CD4-positive, alpha-beta T cell treated with Interleukin-21 for 1 hour (primary cell): ENCODE results near the gene AMBN.

ENCODE experiments used
- DNase-seq: peaks from one replicate; pipeline ENCODE4 v3.0.0-alpha.2; 2020

Gene AMBN, protein sequence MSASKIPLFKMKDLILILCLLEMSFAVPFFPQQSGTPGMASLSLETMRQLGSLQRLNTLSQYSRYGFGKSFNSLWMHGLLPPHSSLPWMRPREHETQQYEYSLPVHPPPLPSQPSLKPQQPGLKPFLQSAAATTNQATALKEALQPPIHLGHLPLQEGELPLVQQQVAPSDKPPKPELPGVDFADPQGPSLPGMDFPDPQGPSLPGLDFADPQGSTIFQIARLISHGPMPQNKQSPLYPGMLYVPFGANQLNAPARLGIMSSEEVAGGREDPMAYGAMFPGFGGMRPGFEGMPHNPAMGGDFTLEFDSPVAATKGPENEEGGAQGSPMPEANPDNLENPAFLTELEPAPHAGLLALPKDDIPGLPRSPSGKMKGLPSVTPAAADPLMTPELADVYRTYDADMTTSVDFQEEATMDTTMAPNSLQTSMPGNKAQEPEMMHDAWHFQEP

DNA sequence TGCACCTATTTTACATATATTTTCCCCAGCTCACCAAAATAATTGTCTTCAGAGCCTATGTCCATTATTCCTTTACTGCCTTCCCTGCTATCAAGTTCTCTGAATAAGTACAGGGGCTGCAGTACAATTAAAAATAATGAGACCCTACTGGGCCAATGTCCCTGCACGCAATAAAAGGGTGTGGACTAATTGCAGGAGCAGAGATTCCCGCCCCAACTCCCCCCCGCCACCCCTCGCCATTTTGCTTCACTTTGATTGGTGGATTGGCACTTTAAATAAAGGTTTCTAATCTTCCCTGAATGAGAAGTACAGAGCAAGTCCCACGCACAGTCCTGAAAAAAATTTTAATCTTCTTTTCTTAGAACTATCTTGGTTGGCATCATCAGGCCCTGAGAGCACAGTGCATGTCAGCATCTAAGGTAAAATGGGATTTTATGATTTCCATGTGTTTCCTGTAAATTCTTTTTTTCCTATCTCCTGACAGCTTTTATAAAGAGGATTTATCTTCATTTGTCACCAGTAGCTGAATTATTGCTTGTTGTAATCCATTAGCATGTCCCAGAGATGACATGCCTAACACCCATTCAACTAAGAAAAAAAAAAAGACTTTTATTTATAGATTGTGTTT, at the start of gene AMBN:
AMBN (plus strand) TSS at position 302 of the 628 bp plus-strand sequence; CDS start at position 405, 103 bp downstream.
- DNase-seq = no peak

DNA sequence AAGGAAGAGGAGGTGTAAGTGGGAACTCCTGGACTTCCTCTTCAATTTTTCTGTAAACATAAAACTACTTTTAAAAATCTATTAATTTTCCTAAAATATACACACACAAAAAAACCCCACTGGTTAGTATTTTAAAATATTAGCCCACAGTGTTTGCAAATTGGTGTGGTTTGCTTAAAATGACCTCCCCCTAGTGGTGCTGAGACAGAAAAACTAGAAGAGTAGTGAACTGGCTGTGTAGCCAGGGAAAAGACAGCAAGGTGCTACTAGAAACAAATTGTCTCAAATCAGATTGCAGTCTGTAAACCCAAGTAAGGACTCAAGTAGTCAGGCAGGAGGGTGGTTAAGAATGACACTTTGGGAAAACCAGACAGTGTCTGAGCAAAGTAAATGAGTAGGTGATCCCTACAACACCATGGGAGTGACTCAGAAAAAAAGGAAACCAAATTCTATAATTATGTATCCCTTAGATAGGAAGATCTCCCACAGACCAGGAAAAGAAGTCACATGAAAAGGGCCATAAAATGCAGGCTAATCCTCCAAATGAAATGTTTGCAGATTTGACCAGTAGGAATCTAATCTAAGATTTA, 47.7 kb upstream of the AMBN start:
- no peak for DNase-seq

DNA sequence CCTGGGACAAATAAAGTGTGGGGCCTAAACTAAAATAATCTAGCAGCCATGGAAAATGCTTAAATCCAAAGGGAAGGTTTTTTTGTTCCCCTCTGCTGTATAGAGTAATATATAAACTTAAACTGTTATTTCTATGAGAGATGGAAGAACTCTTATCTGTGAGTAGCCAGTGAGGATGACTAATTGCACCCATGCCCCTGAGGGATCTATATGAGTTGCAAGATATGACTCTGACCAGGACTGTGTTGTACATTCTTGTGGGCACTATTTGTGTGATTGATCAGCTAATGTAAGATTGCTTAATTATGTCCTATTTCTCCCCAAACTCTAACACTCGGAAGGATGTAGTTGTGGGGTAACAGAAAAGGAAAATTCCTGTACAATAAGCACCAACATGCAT, 35.2 kb upstream of the AMBN start:
- no peak for DNase-seq

DNA sequence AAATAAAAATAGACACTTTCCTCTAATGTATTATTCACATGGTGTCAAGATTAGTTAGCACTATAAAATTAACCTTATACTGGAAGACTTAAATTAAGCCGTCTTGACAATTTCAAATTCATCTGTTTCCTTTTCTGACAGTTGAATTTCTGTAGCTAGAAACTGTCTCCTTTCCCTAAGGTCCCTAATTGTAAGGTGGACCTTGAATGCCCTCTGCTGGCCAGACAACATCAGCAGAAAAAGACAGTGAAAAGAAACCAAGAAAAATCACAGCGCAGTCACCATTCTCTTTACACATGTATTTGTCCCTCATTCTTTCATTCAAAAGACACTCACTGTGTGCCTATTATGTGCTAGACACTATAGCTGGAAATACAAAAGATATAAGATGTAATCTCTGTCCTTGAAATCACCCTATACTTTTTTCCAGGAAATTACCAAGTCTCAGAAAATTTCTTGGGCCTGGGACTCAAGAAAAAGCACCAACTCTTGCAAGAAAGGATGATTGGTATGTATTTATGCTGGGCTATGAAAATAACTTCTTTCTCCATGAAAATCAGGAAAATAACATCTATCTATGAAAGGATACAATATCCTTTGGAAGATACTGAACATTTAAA, 32.7 kb upstream of the AMBN start:
- DNase-seq = peak; percentile 44

DNA sequence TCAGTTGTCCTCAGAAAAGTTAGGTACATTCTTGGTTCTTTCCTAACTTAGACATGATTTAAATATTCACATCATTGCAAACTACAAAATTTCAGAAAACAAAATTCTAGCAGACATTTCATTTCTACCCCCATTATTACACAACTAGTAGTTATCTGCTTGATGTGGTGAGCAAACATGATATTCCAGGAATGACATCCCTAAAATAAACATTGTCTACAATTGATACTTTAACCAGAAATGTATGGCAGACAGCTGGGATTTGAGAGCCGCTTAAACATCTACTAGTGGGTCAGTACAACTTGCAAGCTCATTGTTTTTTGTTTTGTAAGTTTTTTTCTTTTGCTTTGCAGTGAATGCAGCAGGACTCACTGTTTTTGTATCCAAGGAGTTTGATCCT, 32.1 kb upstream of the AMBN start:
- DNase-seq = no peak

DNA sequence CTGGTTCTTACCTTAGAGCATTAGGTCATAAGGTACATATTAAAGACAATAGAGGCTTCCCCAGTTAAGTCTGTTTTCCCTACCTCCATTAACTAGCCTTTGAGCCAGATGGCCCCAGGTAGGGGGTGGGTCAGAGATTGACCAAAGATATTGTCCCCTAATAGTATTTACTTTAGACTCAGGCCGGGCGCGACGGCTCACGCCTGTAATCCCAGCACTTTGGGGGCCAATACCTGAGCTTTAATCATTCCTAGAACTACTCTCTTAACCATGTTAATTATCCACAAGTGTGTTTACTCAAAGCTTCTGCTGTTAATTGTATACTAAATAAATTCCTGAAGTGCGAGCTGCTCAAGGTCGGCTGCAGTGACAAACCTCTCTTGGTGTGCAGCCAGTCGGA, 28.0 kb upstream of the AMBN start:
- DNase-seq = no peak

DNA sequence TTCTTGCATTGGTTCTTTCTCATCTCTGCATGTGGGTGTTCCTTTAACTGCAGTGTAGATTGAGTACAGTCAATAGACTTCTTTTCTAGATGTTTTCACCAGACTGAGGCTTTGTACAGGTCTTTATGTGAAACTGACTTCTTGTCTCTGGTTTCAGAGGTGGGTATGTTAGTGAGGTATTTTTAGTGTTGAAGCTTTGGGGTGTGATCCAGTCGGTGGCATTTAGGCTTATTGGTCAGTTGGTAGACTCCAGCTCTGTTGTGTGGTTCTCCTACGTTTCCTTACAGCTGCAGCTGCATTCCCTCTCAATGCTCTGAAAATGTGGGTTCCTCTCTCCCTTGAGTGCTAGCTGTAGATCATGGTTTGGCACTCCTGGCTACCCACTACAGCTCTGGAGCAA, 21.3 kb upstream of the AMBN start:
- DNase-seq = no peak

DNA sequence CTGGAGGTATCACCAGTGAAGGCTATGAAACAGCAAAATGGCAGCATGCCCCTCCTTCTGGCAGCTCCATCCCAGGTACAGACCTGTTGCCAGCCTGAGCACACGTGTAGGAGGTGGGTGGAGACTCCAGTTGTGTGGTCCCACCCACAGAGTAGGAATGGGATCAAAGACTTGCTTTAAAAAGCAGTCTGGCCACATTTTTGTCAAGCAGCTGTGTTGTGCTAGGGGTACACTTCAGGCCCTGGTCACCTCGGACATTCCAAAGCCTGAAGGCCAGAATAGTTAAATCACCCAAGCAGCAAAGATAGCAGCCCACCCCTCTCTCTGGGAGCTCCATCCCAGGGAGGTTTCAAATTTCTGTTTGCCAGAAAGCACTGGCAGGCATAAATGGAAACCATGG, 20.3 kb upstream of the AMBN start:
- DNase-seq = no peak

DNA sequence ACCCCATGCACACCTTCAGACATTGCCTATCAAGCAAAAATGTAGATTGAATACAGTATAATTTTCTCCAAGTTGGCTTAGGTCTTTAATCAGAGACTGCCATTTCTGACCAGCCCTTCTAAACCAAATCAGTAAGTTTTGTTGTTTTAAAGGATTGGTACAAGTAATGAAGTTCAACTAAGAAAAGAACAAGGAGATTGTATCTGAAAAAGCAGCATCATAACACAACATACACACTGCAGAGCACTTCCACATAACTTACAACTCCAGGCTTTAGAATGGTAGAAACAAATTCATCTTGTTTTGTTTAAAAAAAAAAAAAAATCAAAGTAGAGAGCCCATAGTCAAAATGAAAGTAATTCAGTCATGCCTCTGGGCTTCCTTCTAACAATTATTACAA, 16.1 kb upstream of the AMBN start:
- no peak for DNase-seq

DNA sequence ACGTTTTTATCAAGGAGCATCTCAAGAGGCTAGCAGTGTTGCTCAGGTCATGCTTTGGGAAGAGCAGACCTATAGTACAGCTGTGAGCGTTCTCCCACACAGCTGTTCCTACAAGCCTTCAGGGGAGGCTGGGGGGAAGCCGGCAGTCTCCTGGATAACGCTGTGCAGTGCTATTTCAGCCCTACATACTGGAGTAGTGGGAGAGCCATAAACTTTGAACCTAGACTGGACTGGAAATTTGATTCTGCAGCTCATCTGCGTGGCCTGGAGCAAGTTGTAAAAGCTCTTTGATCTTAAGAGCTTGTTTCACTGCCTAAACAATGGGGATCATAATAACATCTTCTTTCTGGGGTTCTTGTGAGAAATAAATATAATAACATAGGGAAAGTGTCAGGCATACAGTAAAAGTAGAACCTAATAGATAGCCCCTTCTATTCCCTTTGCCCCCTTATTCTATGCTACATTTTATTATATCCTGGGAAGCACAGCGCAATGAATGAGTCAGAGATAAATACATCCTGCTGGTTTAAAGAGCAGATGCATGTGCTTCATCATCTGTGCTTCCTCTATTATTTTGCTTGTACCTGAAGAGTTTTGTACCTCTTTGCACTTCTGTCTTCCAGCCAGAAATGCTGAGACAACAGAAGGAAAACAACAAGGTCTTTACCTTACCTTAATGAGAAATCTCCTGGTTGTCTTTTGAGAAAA, 14.7 kb upstream of the AMBN start:
- no peak for DNase-seq

DNA sequence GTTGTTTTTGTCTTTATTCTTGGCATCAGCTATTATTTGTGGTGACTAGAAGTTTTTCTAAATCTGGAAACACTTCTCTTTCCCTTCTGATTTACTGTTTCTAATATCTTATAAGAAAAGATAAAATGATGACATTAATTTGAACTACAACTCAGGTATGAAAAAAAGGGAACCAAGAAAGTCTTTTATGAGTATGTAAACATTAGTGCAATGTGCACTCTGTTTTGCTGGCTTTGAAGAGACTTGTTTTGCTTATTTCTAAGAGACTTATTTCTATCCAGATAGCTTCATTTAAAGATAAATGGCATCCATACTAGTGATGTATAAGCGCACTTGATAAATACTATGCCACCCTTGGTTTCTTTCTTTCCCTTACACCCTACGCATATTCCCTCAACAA, 10.1 kb upstream of the AMBN start:
- DNase-seq = no peak

DNA sequence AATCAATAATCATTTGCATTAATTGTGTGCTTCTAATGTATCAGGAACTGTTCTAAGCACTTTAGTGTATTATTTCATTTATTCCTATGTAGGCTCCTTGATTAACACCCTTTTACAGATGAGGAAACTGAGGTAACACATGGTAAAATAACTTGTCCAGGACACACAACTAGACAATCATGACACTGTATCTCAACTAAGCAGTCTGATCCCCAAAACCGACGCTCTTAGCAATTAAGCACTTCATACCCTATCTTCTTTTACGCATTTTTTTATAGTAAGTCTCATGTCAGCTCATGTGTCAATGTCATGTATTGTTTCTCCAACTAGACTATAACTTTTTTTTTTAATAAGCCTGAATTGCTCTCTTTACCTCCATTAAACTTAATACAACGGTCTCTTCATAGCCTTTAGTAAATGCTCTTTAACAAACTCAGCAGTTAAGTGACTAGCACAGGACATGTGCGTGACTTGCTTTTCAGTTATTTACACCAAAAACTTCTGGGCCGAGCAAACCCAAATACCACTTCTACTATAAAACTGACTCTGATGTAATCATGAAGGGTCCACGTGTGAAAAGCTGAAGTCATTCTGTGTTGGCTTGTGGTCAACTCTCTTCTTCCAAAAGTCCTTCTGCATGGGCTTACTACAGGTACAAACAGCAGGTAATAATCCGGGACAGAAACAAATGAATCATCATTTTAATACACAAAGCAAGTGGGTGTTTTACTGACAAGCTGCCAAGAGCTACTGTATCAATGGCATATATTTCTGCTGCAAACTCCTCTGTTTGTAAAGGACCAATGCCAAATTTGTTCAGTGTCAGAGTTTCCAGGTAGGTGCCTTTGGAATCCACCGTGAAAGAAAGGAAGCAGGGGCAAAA, 7.9 kb upstream of the AMBN start:
- DNase-seq = no peak

DNA sequence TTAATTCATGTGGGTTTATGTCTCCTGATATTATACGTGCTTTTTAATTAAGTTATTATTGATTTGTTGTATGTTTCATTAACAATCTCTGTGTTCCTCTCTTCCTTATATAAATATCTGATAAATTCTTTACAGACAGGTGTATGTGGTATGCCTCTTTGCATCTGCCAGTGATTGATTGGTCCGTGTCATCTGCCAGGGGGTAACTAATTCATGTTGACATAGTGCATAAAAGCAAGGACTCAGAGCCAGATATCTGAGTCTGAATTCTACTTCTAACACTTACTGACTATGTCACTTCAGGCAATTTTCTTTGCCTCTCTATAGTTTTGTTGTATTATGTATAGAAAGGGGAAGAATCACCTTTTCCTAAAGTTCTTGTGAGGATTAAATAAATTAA, 5.2 kb upstream of the AMBN start:
- no peak for DNase-seq

DNA sequence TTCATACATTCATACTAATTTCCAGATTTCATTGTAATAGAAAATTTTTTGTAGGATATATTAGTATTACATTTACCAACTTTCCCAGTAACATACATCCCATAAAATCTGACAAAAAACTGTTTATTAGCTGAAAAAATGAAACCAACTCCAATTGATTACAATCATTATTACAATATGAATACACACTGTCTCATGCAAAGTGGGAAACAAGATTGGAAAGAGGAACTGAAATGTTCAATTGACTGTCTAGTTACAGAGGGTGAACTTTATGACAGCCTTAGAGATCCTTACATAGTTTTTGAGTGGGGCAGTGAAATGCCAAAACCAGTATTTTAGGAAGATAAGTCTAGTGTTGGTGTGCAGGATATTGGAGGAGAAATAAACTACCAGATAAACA, 2.3 kb upstream of the AMBN start:
- no peak for DNase-seq

DNA sequence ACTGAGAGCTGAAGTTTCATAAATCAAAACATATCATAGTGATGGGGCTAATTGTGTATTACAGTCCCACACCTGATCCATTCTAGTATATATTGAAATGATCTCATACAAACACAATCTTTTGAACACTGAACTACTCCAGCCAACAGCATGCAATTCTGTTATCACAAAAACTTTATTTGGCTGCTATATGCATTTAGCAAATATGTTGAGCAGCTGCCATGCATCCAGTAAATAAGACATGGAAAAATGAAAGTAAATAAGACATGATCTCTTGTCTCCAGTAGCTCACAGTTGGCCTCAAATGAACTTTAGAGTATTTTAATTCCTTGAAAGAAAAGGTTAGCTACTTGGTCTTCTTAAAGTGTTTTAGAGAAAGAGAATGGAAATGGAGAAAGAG, 2.1 kb downstream of the AMBN start:
- DNase-seq = no peak

DNA sequence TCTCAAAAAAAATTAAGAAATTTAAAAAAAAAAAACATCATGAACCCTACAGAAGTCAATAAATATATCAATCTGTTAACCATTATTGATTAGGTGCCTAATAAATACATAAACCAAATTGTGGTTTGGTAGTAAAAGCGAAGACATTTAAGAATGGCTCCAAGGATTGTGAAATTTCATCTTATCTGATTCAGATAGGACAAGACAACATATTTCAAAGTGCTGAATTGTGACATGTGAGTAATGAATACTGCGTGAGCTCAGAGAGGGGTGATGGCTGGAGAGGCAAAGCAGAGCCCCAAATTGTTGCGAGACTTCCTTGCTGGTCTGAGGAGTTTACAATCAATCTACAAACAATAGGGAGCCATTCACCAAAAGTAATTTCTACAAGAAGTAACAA, 8.2 kb downstream of the AMBN start:
- DNase-seq = no peak

DNA sequence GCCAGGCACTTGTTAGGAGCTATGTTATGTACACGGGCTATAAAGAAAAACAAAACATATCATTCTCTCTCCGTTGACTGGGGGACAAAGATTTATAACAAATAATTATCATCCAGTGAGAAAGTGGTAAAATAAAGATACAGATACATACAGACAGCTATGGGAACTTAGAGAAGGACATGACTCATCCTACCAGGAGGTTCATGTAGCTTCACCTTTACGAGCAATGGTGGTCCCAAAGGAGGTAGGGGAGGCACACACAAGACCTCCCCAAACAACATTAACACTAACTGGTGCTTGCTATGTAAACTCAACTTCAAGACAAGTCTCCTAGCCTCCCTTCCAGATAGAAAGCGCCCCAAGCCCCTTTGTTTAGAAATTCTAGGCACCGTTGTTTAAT, 8.9 kb downstream of the AMBN start:
- DNase-seq = no peak

DNA sequence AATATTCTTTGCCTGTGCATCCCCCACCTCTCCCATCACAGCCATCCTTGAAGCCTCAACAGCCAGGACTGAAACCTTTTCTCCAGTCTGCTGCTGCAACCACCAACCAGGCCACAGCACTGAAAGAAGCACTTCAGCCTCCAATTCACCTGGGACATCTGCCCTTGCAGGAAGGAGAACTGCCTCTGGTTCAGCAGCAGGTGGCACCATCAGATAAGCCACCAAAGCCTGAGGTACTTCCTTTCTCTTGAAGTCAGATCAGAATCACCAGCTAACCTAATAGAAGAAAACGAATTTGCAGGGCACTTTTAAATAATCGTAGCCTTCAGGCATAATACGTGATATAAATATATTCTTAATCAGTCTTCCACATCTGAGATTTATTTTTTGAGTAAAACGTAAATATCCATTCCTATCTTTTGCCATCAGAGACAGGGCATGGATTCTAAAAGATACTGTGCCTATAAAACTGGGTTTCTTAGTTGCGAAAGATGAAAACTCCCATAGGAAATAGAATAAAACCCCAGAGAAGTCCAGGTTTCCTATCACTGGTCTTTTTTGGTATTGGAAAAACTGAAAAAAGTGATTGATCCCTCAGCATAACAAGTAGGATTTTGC, 9.5 kb downstream of the AMBN start:
- DNase-seq = peak; percentile 74

DNA sequence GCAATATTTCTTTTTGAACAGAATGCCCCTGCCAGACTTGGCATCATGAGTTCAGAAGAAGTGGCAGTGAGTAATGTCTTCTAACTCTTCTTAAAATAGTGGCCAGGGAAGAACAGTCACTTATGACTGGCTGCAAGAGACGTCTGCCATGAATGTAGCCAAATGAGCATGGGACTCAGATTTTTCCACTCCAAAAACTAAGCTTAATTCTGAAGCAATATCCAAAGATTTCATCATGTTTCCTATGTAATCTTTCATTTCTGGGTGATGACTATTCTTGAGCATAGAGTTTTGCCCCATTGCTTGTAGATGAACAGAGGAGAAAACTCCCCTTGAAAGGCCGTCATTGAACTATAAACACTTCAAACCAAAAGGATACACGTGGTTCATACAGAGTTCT, 11.8 kb downstream of the AMBN start:
- DNase-seq = no peak

DNA sequence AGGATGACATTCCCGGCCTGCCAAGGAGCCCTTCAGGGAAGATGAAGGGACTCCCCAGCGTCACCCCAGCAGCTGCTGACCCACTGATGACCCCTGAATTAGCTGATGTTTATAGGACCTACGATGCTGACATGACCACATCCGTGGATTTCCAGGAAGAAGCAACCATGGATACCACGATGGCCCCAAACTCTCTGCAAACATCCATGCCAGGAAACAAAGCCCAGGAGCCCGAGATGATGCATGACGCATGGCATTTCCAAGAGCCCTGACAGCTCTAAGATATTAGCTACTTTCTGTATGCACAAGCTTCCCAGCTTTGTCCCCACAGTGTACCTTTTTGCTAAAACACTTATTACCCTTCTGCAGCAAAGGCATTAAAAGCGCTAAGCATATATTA, 14.4 kb downstream of the AMBN start:
- DNase-seq = no peak

DNA sequence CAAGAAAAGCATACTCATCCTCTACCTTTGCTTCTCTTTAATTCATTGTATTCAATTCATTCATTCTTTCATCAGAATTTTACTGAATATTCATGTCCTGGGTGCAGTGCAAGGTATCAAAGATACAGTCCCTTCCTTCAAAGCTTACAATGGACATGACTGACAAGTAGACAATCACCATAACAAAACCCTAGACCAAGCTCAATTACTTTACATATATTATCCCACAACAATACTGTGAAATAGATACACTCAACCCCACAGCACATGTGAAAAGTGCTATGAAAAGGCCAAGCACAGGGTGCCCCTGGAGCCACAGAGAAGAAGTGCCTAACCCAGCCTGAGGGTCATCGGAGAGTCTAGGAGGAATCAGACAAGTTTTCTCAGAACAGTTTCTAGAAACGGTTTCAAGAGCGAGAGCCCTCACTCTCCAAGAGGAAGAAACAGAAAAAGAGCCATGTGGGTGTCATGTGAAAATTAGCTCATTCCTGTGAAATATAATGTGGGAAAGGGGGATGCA, 15.3 kb downstream of the AMBN start:
- DNase-seq = no peak
